Measurements from ENCODE around the gene SRRD.

Gene SRRD

GRCh38 chr22:26481112-26481693 is 2.5 kb upstream of the SRRD start:
- no peak for DNase-seq

GRCh38 chr22:26481694-26482093 is 2.0 kb upstream of the SRRD start:
- no peak for DNase-seq

GRCh38 chr22:26482161-26482560 is 1.5 kb upstream of the SRRD start:
- no peak for DNase-seq

GRCh38 chr22:26483043-26483438 is 636 bp upstream of the SRRD start:
- DNase-seq, result no peak

GRCh38 chr22:26484360-26484706 is 656 bp downstream of the SRRD start:
- DNase-seq, result no peak

GRCh38 chr22:26485013-26485412 is 1.3 kb downstream of the SRRD start:
- no peak for DNase-seq

- DNase-seq, result no peak
These were observed 2.2 kb downstream of the SRRD start for GRCh38 chr22:26485806-26486390.

GRCh38 chr22:26486394-26486793 is 2.7 kb downstream of the SRRD start:
- no peak for DNase-seq

- no peak for DNase-seq
These were observed 4.3 kb downstream of the SRRD start for GRCh38 chr22:26487996-26488395.

GRCh38 chr22:26489447-26490036 is 5.9 kb downstream of the SRRD start:
- no peak for DNase-seq

- DNase-seq, result no peak
These were observed 8.5 kb downstream of the SRRD start for GRCh38 chr22:26492220-26492619.

GRCh38 chr22:26494506-26494905 is 10.8 kb downstream of the SRRD start:
- no peak for DNase-seq

- no peak for DNase-seq
These were observed 12.8 kb downstream of the SRRD start for GRCh38 chr22:26496456-26496855.

GRCh38 chr22:26499188-26499703 is 15.6 kb downstream of the SRRD start:
- DNase-seq, result no peak

- DNase-seq, result no peak
These were observed 18.3 kb downstream of the SRRD start for GRCh38 chr22:26501996-26502395.

GRCh38 chr22:26502688-26503561 is 19.2 kb downstream of the SRRD start:
- peak in 37 of 56 donors; percentile 1 to 50 (median 16) for DNase-seq

GRCh38 chr22:26503758-26504157 is 20.1 kb downstream of the SRRD start:
- DNase-seq, result no peak

GRCh38 chr22:26508148-26508547 is 24.5 kb downstream of the SRRD start:
- no peak for DNase-seq

GRCh38 chr22:26512149-26512793 is 28.6 kb downstream of the SRRD start, which contains the start of gene TFIP11:
Gene TFIP11, minus strand, starts transcription at chr22:26512473. Its CDS starts 2,201 bp downstream, at chr22:26510272.
- peak; percentile 51 to 98 (median 88) for DNase-seq

- no peak for DNase-seq
These were observed 30.2 kb downstream of the SRRD start for GRCh38 chr22:26513838-26514237.

GRCh38 chr22:26514419-26515161 is 30.9 kb downstream of the SRRD start:
- DNase-seq, result no peak

All from amygdala (tissue), 56 donors.